Calu3 (cell line): ENCODE results near the gene CHPF. TPM values are rescaled to one million over a fixed set of nuclear protein-coding genes. Genes with fewer than 3 reads are reported as not detected.

ENCODE experiments used
- BruUV-seq: library from RNA; stranded (reverse); fragments of 400-500 nt; replicated peaks from 2 replicates; lab custom pipeline; 2021; lab: Mats Ljungman, UMichigan
- CTCF ChIA-PET: fragments of 300-600 bp; sonication (Branson Sonifier 250); formaldehyde crosslinking; loops from one replicate; lab custom pipeline; 2022; ENCODE audit warnings: antibody characterized with exemption; lab: Charles Lee
- DNase-seq: peaks from one replicate; pipeline ENCODE4 v3.0.0; 2022
- H3K27ac Mint-ChIP-seq: one replicate; pipeline ENCODE4 v1.8.0; 2022; ENCODE audit warnings: mixed read lengths; ENCODE audit not compliant: unreplicated experiment
- H3K27me3 Mint-ChIP-seq: one replicate; pipeline ENCODE4 v1.8.0; 2022; ENCODE audit warnings: mixed read lengths; ENCODE audit not compliant: unreplicated experiment
- H3K36me3 Mint-ChIP-seq: one replicate; pipeline ENCODE4 v1.8.0; 2022; ENCODE audit warnings: mild to moderate bottlenecking, moderate library complexity, mixed read lengths; ENCODE audit not compliant: insufficient read depth, unreplicated experiment
- H3K4me1 Mint-ChIP-seq: one replicate; pipeline ENCODE4 v1.8.0; 2022; ENCODE audit warnings: mild to moderate bottlenecking, low read depth, mixed read lengths; ENCODE audit not compliant: unreplicated experiment
- H3K4me3 Mint-ChIP-seq: one replicate; pipeline ENCODE4 v1.8.0; 2022; ENCODE audit warnings: mild to moderate bottlenecking, low read depth, moderate library complexity, mixed read lengths; ENCODE audit not compliant: unreplicated experiment
- H3K9me3 Mint-ChIP-seq: one replicate; pipeline ENCODE4 v1.8.0; 2022; ENCODE audit warnings: low read depth, mixed read lengths; ENCODE audit not compliant: unreplicated experiment
- intact Hi-C: fragments of 100-400 bp; cut with micrococcal nuclease; formaldehyde crosslinking; loops from one replicate; pipeline ENCODE4 v1.10.0; 2022; ENCODE audit not compliant: unreplicated experiment
- total RNA-seq: library from RNA; stranded (reverse); gene quantifications from 2 replicates; pipeline ENCODE4 v1.2.3, GENCODE V29; 2022
- TF ChIP-seq, protein P1 (sequence below): fragments of 200-600 bp; IDR thresholded peaks from one replicate; pipeline ENCODE4 v1.8.0; 2022; ENCODE audit warnings: antibody characterized with exemption; ENCODE audit not compliant: unreplicated experiment

The CHPF gene
- total RNA-seq, 1 experiment from 2014 or later = 141 TPM

- H3K4me3 Mint-ChIP-seq = peak overlapping the region; percentile 90
- CTCF ChIA-PET = interaction anchor here (0.6 to 1.6 kb wide), 3 partner anchors 9 to 57 kb away, joined by 3 to 8 read pairs (median 3); partner anchors contain the start of genes CHPF and TMEM198
- no peak for DNase-seq
- TF ChIP-seq, protein P1, sequence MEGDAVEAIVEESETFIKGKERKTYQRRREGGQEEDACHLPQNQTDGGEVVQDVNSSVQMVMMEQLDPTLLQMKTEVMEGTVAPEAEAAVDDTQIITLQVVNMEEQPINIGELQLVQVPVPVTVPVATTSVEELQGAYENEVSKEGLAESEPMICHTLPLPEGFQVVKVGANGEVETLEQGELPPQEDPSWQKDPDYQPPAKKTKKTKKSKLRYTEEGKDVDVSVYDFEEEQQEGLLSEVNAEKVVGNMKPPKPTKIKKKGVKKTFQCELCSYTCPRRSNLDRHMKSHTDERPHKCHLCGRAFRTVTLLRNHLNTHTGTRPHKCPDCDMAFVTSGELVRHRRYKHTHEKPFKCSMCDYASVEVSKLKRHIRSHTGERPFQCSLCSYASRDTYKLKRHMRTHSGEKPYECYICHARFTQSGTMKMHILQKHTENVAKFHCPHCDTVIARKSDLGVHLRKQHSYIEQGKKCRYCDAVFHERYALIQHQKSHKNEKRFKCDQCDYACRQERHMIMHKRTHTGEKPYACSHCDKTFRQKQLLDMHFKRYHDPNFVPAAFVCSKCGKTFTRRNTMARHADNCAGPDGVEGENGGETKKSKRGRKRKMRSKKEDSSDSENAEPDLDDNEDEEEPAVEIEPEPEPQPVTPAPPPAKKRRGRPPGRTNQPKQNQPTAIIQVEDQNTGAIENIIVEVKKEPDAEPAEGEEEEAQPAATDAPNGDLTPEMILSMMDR = no peak
- H3K36me3 Mint-ChIP-seq = peaks cover 27% of the 10 kb centered on the region
- no peak overlapping the region for H3K27ac Mint-ChIP-seq
- intact Hi-C loops = no loop called here
- H3K4me1 Mint-ChIP-seq = no peaks in the 10 kb centered on the region
- H3K9me3 Mint-ChIP-seq = no peaks in the 10 kb centered on the region
- BruUV-seq = no TSS peak
- no peaks in the 10 kb centered on the region for H3K27me3 Mint-ChIP-seq
Observed at GRCh38 chr2:219553168-219553417, 9.5 kb upstream of the CHPF start.

DNA sequence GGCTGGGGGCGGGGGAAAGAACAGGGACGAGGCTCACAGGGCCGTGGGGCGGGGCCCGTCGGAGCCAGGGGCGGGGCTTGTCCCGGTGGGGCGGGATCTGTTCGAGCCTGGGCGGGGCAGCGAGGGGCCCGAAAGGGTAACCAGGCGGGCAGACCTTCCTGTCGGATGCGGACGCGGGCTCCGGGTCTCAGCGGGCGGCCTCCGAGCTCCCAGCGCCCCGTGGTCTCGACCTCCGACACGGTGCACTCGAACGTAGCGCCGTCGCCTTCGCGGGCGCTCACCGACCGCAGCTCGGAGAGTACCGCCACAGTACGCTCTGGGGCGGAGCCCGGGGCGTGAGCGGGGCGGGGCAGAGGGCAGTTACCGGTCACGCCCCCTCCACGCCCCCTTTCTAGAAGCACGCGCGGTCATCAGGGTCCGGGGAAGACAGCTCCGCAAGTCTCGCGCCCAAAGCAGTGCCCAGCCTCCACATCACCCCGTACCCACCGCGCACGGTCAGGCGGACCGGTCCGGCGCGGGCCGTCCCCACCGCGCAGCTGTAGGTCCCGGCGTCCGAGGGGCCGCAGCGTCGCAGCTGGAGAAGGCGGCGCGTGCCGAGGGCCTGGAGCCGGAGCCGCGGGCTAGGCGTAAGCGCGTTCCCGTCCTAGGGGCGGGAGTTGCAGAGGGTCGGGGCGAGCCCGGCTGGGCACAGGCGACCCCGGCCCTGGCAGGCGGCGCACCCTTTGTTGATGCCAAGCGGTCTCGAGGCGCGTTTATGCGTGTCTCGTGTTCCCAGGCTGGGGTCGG is 9.0 kb upstream of the CHPF start:
- no TSS peak for BruUV-seq
- intact Hi-C loops = no loop called here

DNA sequence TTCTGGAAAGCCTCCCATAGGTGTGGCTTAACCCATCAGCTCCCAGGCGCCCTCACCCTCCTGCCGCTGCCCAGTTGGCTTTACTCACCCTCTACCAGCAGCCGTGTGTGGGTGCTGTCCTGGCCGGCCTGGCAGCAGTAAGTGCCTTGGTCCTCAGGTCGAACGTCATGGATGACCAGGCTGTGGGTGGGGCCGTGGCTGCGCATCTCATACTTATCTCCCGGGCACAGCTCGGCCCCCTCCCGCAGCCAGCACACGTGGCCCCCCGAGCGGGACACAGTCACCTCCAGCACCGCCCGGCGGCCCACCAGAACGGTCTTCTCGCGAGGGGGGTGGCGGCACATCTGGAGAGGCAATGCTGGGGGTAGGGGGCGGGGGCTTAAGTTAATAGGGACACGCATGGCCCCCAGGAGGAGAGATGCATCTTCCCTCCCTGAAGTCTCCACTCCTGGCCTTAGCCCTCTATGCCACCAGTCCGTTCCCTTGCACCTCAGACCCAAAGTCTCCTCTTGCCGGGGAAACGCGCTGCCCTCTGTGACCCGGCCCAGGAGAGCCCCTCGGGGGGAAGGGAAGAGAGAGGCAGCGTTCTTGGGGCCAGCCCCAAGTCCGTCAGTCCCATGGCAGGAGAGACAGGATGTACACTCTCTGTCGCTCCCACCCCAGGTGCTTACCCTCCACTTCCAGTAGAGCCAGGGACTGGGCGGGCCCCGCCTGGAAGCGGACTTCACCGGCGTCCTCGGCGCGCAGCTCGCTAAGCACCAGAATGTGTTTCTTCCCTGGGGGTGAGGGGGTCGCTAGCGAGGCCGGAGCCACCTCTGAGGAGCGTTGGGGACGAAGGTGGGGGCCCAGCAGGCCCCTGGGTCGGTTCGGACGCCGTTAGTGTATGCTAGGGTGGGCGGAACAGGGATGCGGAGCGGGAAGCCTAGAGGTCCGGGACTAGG is 8.1 kb upstream of the CHPF start:
- TF ChIP-seq, protein P1 = no peak
- Mint-ChIP-seq H3K36me3 (peaks cover 27% of the 10 kb centered on the region), H3K9me3 (no peaks in the 10 kb centered on the region), H3K4me1 (no peaks in the 10 kb centered on the region), H3K4me3 (peak overlapping the region; percentile 90), H3K27ac (peak overlapping the region; percentile 67), H3K27me3 (peaks cover 4% of the 10 kb centered on the region)
- CTCF ChIA-PET = interaction anchor here (0.6 to 1.6 kb wide), 4 partner anchors 8 to 58 kb away, joined by 3 to 8 read pairs (median 3); partner anchors contain the start of genes CHPF, OBSL1 and TMEM198
- intact Hi-C loops = no loop called here
- no peak for DNase-seq
- no TSS peak for BruUV-seq

More for the DNA sequence above, 9.0 kb upstream of the CHPF start:
- Mint-ChIP-seq H3K4me3 (peak overlapping the region; percentile 90), H3K27me3 (no peaks in the 10 kb centered on the region), H3K4me1 (no peaks in the 10 kb centered on the region), H3K9me3 (no peaks in the 10 kb centered on the region), H3K27ac (peak overlapping the region; percentile 67), H3K36me3 (peaks cover 27% of the 10 kb centered on the region)
- TF ChIP-seq, protein P1 = no peak
- CTCF ChIA-PET = interaction anchor here (0.6 to 1.6 kb wide), 4 partner anchors 9 to 57 kb away, joined by 3 to 8 read pairs (median 3); partner anchors contain the start of genes CHPF and TMEM198
- DNase-seq = peak; percentile 95

- no TSS peak for BruUV-seq
- Mint-ChIP-seq H3K27me3 (peaks cover 25% of the 10 kb centered on the region), H3K4me3 (no peak overlapping the region), H3K36me3 (peaks cover 27% of the 10 kb centered on the region), H3K4me1 (peaks cover 6% of the 10 kb centered on the region), H3K9me3 (no peaks in the 10 kb centered on the region), H3K27ac (no peak overlapping the region)
- intact Hi-C loops = no loop called here
- TF ChIP-seq, protein P1 = no peak
- CTCF ChIA-PET = no interaction called here
- DNase-seq = no peak
Observed at GRCh38 chr2:219549619-219550018, 6.0 kb upstream of the CHPF start.
